SK-N-SH treated with all-trans-retinoic acid at 6 μM for 48 hours (cell line): ENCODE results near the gene GCC1.

ENCODE experiments used
- CREB5 ChIP-seq: fragments of 250-450 bp; sonication (Bioruptor Pico); IDR thresholded peaks from 2 replicates; pipeline ENCODE4 v1.5.1; 2020; ENCODE audit warnings: low read depth, mild to moderate bottlenecking, moderate library complexity
- ESRRG ChIP-seq: fragments of 250-450 bp; sonication (Bioruptor Pico); IDR thresholded peaks from 2 replicates; pipeline ENCODE4 v1.6.1; 2021; ENCODE audit warnings: mild to moderate bottlenecking
- PATZ1 ChIP-seq: fragments of 250-450 bp; sonication (Bioruptor Pico); IDR thresholded peaks from 2 replicates; pipeline ENCODE4 v1.8.0; 2020; ENCODE audit warnings: mild to moderate bottlenecking, moderate library complexity, borderline replicate concordance

DNA sequence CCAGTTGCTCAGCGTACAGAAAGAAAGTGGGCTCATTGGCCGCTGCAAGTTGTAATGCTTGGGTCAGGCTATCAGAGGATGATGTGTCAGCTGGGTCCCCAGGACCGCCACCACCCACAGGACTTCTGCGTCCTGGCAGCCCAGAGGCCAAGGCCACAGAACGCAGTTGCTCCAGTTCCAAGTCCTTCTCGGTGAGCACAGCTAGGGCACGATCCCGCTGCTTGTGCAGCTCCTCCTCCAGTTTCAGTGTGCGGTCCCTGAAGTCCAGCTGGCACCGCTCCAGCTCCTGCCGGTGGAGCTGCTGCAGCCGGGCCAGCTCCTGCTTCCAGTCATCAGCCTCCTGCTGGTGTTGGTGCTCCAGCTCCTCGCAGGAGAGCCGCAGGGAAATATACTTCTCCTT, 3.0 kb downstream of the GCC1 start:
- no peak for TF ChIP-seq CREB5 (CRISPR knock-in tag)
- TF ChIP-seq ESRRG (CRISPR knock-in tag): no peak
- no peak for TF ChIP-seq PATZ1 (CRISPR knock-in tag)
